HG03565 (cell line): ENCODE measurements around the gene FAM222A.

ENCODE experiments used
- ATAC-seq: cut with Tn5 transposase; IDR thresholded peaks from one replicate; pipeline ENCODE4 v1.9.1; 2021; ENCODE audit warnings: mild to moderate bottlenecking, moderate library complexity; ENCODE audit not compliant: unreplicated experiment

The FAM222A gene

GRCh38 chr12:109817627-109818231 lies 104.1 kb downstream of the FAM222A start:
- no peak for ATAC-seq

GRCh38 chr12:109818253-109818652 lies 104.6 kb downstream of the FAM222A start:
- ATAC-seq = no peak

- ATAC-seq = no peak
Observed at GRCh38 chr12:109818905-109819500, 105.4 kb downstream of the FAM222A start.
